Panc1 (cell line): Measurements from ENCODE around the gene SRPK1. TPM values are rescaled to one million over a fixed set of nuclear protein-coding genes. Genes with fewer than 3 reads are reported as not detected.

ENCODE experiments used
- ATAC-seq: fragments of 200-7000 bp; cut with Tn5 transposase; 2 replicates; pipeline ENCODE4 v1.9.1; 2020; ENCODE audit warnings: mild to moderate bottlenecking, moderate library complexity
- BruUV-seq: library from RNA; stranded (reverse); fragments of 400-500 nt; replicated peaks from 2 replicates; lab custom pipeline; 2021; lab: Mats Ljungman, UMichigan
- CTCF ChIA-PET: fragments of 300-600 bp; sonication (Branson Sonifier 250); formaldehyde crosslinking; loops from one replicate; lab custom pipeline; 2022; ENCODE audit warnings: antibody characterized with exemption; lab: Charles Lee
- POLR2A ChIA-PET: fragments of 300-600 bp; sonication (Branson Sonifier 250); formaldehyde crosslinking; loops from one replicate; lab custom pipeline; 2022; ENCODE audit warnings: antibody characterized with exemption; lab: Charles Lee
- DNase-seq: peaks from one replicate; pipeline ENCODE4 v3.0.0-alpha.2; 2010; ENCODE audit warnings: low read depth, low spot score
- H3K27ac ChIP-seq: 2 replicates; pipeline ENCODE4 v1.5.1; 2011; ENCODE audit warnings: mild to moderate bottlenecking, low read length, inconsistent platforms
- H3K27me3 ChIP-seq: fragments of 200-500 bp; sonication (Bioruptor generic); 2 replicates; pipeline ENCODE4 v1.6.0; 2014; ENCODE audit warnings: low read length, inconsistent platforms; ENCODE audit not compliant: control insufficient read depth, insufficient read depth
- H3K36me3 ChIP-seq: fragments of 200-500 bp; sonication (Bioruptor generic); 2 replicates; pipeline ENCODE4 v1.5.1; 2014; ENCODE audit warnings: inconsistent platforms, mild to moderate bottlenecking, low read length, moderate library complexity; ENCODE audit not compliant: control insufficient read depth, insufficient read depth
- H3K4me1 ChIP-seq: 2 replicates; pipeline ENCODE4 v1.5.1; 2011; ENCODE audit warnings: inconsistent platforms, mild to moderate bottlenecking, low read length, moderate library complexity; ENCODE audit not compliant: control insufficient read depth, insufficient read depth
- H3K4me3 ChIP-seq, 2 experiments: 2 replicates each; pipeline ENCODE4 v1.5.1; 2011 to 2012; ENCODE audit warnings: low read depth in 2 of 2, low read length in 2 of 2, mild to moderate bottlenecking in 2 of 2, inconsistent platforms in 1 of 2, moderate library complexity in 1 of 2
- H3K9me3 ChIP-seq: fragments of 200-500 bp; sonication (Bioruptor generic); 2 replicates; pipeline ENCODE4 v1.5.1; 2014; ENCODE audit warnings: low read depth, mild to moderate bottlenecking, inconsistent platforms, low read length, moderate library complexity; ENCODE audit not compliant: control insufficient read depth, insufficient read depth
- POLR2AphosphoS5 ChIP-seq: IDR thresholded peaks from 2 replicates; pipeline ENCODE4 v1.6.1; 2012; ENCODE audit warnings: mild to moderate bottlenecking, low read depth, low read length, moderate library complexity
- REST ChIP-seq, 2 experiments: IDR thresholded peaks; 2 replicates each; pipeline ENCODE4 v1.6.1; 2011 to 2012; ENCODE audit warnings: low read depth in 2 of 2, control low read depth in 1 of 2, low read length in 1 of 2, mild to moderate bottlenecking in 1 of 2, moderate library complexity in 1 of 2; ENCODE audit not compliant: insufficient read depth in 1 of 2
- SIN3A ChIP-seq: IDR thresholded peaks from 2 replicates; pipeline ENCODE4 v1.6.1; 2012; ENCODE audit warnings: low read depth, mild to moderate bottlenecking, low read length, moderate library complexity, borderline replicate concordance; ENCODE audit not compliant: insufficient read depth
- TCF7L2 ChIP-seq: IDR thresholded peaks from 2 replicates; pipeline ENCODE4 v1.6.1; 2011; ENCODE audit warnings: mild to moderate bottlenecking, low read depth, low read length, inconsistent platforms
- in situ Hi-C: cut with HindIII; loops from 2 replicates; pipeline ENCODE4 v1.10.0; 2016; ENCODE audit warnings: low sequenced_read_pairs, low pct_unique_long_range_greater_than_20kb
- intact Hi-C: fragments of 100-400 bp; cut with micrococcal nuclease; formaldehyde crosslinking; loops from one replicate; pipeline ENCODE4 v1.10.0; 2022; ENCODE audit not compliant: unreplicated experiment
- total RNA-seq: library from RNA; stranded (reverse); gene quantifications from one replicate; pipeline ENCODE4 v1.2.1, GENCODE V29; 2021; ENCODE audit not compliant: unreplicated experiment
- TF ChIP-seq, protein P1 (sequence below): fragments of 450-650 bp; IDR thresholded peaks from 2 replicates; pipeline ENCODE4 v1.5.1; 2017; ENCODE audit warnings: mild to moderate bottlenecking

SRPK1 gene
- total RNA-seq, 1 experiment from 2014 or later, result 68.3 TPM

DNA sequence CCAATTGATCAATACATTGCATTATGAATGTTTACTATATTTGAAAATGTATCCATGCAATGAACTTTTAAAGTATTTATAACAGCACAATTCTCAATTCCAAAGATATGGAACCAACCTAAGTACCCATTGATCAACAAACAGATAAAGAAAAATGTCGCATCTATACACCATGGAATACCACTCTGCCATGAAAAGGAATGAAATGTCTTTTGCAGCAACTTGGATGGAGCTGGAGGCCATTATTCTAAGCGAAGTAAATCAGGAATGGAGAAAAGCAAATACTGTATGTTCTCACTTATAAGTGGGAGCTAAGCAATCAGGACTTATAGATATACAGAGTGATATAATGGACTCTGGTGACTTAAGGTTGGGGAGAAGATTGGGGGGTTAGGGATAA lies 22.9 kb downstream of the SRPK1 start:
- POLR2A ChIA-PET, result no interaction called here
- Histone ChIP-seq H3K27me3 (no peaks in the 10 kb centered on the region), H3K9me3 (no peaks in the 10 kb centered on the region), H3K36me3 (0 out of 2 replicates have a peak, but pooled peaks cover 2% of the 10 kb centered on the region), H3K4me1 (no peaks in the 10 kb centered on the region), H3K4me3 (no peak overlapping the region), H3K27ac (no peak overlapping the region)
- DNase-seq, result no peak
- in situ Hi-C loops (no loop called here), intact Hi-C loops (no loop called here)
- CTCF ChIA-PET, result no interaction called here
- no peak for ATAC-seq
- BruUV-seq, result no TSS peak
- TF ChIP-seq SIN3A, result no peak
- no peak for TF ChIP-seq REST (IDR thresholded peaks at IDR 0.05; ENCODE audit: insufficient read depth in 1 of 2, low read depth in 2 of 2, low read length in 1 of 2)
- TF ChIP-seq, protein P1, sequence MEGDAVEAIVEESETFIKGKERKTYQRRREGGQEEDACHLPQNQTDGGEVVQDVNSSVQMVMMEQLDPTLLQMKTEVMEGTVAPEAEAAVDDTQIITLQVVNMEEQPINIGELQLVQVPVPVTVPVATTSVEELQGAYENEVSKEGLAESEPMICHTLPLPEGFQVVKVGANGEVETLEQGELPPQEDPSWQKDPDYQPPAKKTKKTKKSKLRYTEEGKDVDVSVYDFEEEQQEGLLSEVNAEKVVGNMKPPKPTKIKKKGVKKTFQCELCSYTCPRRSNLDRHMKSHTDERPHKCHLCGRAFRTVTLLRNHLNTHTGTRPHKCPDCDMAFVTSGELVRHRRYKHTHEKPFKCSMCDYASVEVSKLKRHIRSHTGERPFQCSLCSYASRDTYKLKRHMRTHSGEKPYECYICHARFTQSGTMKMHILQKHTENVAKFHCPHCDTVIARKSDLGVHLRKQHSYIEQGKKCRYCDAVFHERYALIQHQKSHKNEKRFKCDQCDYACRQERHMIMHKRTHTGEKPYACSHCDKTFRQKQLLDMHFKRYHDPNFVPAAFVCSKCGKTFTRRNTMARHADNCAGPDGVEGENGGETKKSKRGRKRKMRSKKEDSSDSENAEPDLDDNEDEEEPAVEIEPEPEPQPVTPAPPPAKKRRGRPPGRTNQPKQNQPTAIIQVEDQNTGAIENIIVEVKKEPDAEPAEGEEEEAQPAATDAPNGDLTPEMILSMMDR, result no peak
- no peak for TF ChIP-seq TCF7L2
- TF ChIP-seq POLR2AphosphoS5, result no peak

- Histone ChIP-seq H3K36me3 (no peaks in the 10 kb centered on the region), H3K4me1 (no peaks in the 10 kb centered on the region), H3K27ac (no peak overlapping the region), H3K9me3 (no peaks in the 10 kb centered on the region), H3K27me3 (no peaks in the 10 kb centered on the region), H3K4me3 (no peak overlapping the region)
- CTCF ChIA-PET, result no interaction called here
- in situ Hi-C loops, result no loop called here
- DNase-seq (no peak), ATAC-seq (no peak)
- TF ChIP-seq POLR2AphosphoS5, result no peak
- no peak for TF ChIP-seq REST (IDR thresholded peaks at IDR 0.05; ENCODE audit: insufficient read depth in 1 of 2, low read depth in 2 of 2, low read length in 1 of 2)
- TF ChIP-seq, protein P1, result no peak
- no peak for TF ChIP-seq TCF7L2
- TF ChIP-seq SIN3A, result no peak
- intact Hi-C loops, result no loop called here
- BruUV-seq, result no TSS peak
- POLR2A ChIA-PET, result no interaction called here
Measured at GRCh38 chr6:35897486-35897885, 23.4 kb downstream of the SRPK1 start.
